LHCN-M2 (cell line): ENCODE measurements around the gene SAMMSON. TPM values are rescaled to one million over a fixed set of nuclear protein-coding genes. Genes with fewer than 3 reads are reported as not detected.

ENCODE experiments used
- DNase-seq: peaks from one replicate; pipeline ENCODE4 v3.0.0-alpha.2; 2012; ENCODE audit warnings: low read depth
- total RNA-seq: library from RNA; depleted of rRNA; stranded (reverse); fragments of >200 nt; gene quantifications from 2 replicates; pipeline ENCODE4 v1.2.3, GENCODE V29; 2014

Gene SAMMSON
- total RNA-seq, 1 experiment from 2014 or later: not detected

GRCh38 chr3:70086336-70086735, 86.8 kb downstream of the SAMMSON start:
- no peak for DNase-seq

GRCh38 chr3:70090322-70090913, 90.9 kb downstream of the SAMMSON start:
- DNase-seq: peak; percentile 5

- DNase-seq: no peak
These were observed 94.7 kb downstream of the SAMMSON start for GRCh38 chr3:70094197-70094596.

GRCh38 chr3:70095260-70095659, 95.7 kb downstream of the SAMMSON start:
- DNase-seq: no peak

GRCh38 chr3:70096376-70097066, 97.0 kb downstream of the SAMMSON start:
- no peak for DNase-seq

- DNase-seq: no peak
These were observed 97.6 kb downstream of the SAMMSON start for GRCh38 chr3:70097084-70097483.

- DNase-seq: peak; percentile 3
These were observed 108.5 kb downstream of the SAMMSON start for GRCh38 chr3:70108072-70108471.

- no peak for DNase-seq
These were observed 109.0 kb downstream of the SAMMSON start for GRCh38 chr3:70108546-70108945.

- DNase-seq: no peak
These were observed 110.5 kb downstream of the SAMMSON start for GRCh38 chr3:70110066-70110465.

GRCh38 chr3:70111411-70111810, 111.9 kb downstream of the SAMMSON start:
- no peak for DNase-seq

- no peak for DNase-seq
These were observed 113.2 kb downstream of the SAMMSON start for GRCh38 chr3:70112751-70113150.

- no peak for DNase-seq
These were observed 114.9 kb downstream of the SAMMSON start for GRCh38 chr3:70114431-70114830.

GRCh38 chr3:70119879-70120278, 120.3 kb downstream of the SAMMSON start:
- no peak for DNase-seq
